Lower leg skin (tissue), 3 donors: ENCODE data around the gene CCDC27.

Experiments
- CTCF ChIP-seq, 3 donors: fragments of 450-650 bp; IDR thresholded peaks; one replicate each; pipeline ENCODE4 v1.5.1; 2016; ENCODE audit warnings: antibody characterized with exemption in 3 of 3, mild to moderate bottlenecking in 3 of 3, moderate library complexity in 2 of 3
- POLR2A ChIP-seq, 2 donors: fragments of 450-650 bp; IDR thresholded peaks; one replicate each; pipeline ENCODE4 v1.6.1; 2016 to 2017; ENCODE audit warnings: antibody characterized with exemption in 2 of 2, mild to moderate bottlenecking in 1 of 2, moderate library complexity in 1 of 2

DNA sequence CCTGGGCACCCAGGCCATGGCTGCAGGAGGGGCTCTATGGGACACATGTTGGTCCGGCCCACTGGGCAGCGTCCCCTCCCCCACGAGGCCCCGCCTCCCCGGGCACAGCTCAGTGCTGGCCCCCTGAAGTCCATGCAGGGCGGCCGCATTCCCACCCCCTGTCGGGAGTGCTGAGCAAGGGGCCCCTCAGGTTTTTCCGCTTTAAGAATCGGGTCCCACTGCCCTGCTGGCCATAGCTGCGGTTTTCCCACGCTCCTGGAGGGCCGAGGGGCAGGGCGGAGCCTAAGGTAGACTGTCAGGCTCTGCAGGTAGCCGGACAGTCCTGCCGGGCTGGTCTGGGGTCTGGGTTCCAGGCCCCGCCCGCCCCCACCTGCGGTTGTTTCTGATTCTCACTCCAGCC, 43.5 kb upstream of the CCDC27 start:
- no peak for TF ChIP-seq CTCF (IDR thresholded peaks at IDR 0.05)
- TF ChIP-seq POLR2A (IDR thresholded peaks at IDR 0.05) = no peak
